ENCODE results near the gene ZNF266. TPM values are rescaled to one million over a fixed set of nuclear protein-coding genes. Genes with fewer than 3 reads are reported as not detected.
A peak's percentile ranks its signal among the peaks of the same experiment; 100 is the strongest.

ZNF266 gene
- total RNA-seq: 6.5 and 9.7 TPM in 2 replicates

DNA sequence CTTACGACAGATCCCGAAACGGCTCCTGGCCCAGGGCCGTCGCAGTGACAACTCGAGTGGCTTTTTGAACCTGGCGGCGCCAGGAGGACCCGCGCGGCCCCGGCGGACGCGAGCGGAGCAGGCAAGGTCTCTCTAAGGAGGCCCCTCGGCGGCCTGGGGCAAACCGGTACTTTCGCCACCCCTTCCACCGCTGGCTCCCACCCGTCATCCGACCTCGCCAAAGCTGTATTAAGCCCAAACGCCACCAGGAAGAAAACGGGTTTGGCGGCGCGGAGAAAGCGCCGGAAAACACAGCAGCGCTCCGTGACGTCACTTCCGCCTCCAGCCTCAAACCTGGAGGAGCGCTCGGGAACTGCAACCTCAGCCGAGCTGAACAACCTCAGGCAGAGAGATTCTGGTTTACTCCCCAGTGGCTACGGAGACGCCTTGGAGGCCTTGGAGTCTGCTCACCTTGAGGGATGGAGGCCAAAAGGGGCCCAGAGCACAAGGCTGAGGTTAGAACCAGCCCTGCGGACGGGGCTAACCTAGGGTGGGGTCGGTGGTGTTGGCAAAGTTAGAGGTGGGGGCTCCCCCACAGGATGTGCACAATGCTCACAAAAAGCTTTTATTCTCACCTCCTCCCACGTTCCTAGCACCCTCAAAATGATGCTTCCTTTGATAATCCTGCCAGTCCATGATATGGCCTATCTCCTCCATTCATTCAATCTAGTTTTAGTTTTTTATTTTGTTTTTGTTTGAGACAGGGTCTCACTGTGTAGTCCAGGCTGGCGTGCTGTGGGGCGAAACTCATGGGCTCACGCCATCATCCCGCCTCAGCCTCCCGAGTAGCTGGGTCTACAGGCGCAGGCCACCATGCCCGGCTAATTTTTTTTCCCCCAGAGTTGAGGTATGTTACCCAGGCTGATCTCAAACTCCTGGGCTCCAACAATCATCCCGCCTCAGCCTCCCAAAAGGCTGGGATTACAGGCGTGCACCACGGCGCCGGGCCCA is at the start of gene ZNF266:
Gene ZNF266 (minus strand): TSS at position 295 of the 990 bp plus-strand sequence. CDS start 15,484 bp downstream, outside the sequence.
- peak; percentile 86 to 94 for DNase-seq (ENCODE audit: low read depth in 2 of 2)

DNA sequence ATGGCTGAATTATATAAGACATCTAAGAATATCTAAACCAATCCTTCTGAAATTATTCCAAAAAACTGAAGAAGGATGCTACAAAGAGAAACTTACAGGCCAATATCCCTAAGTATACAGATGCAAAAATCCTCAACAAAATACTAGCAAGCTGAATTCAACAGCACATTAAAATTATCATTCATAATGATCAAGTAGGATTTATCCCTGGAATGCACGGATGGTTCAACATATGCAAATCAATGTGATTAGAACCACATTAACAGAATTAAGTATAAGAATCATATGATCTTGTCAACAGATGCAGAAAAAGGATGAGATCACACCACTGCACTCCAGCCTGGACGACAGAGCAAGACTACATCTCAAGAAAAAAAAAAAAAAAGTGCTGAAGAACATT is 49.8 kb upstream of the ZNF266 start:
- no peak for DNase-seq (ENCODE audit: low read depth in 2 of 2)

DNA sequence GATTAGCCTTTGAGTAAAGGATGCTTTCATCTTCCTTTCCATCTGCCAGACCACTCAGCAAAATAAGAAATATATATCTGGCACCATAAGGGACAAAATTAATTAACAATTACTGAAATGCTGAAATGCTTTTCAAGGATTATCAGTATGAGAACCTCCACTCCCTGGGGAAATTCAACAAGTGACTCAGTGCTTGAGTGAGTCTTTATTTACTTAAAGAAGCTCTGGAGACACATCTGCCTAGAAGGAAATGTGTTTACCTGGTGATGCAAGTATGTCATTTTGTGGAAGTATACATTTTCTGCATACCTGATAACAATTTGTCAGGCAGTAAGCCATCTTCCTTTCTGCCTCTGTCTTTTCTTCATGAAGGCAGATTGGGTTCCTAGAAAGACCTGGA is 39.6 kb upstream of the ZNF266 start:
- no peak for DNase-seq (ENCODE audit: low read depth in 2 of 2)

DNA sequence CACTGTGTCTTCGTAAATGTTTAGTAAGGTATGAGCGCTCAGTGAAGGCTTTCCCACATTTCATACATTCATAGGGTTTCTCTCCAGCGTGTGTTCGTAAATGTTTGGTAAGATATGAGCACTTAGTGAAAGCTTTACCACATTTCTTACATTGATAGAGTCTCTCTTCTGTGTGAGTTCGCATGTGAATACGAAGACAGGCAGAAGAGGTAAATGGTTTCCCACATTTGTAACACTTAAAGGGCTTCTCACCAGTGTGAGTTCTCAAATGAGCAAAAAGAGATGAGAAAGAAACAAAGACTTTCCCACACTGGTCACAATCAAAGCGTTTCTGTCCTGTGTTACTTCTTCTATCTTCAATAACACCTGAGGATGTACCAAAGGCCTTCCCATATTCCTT is 31.8 kb upstream of the ZNF266 start:
- no peak for DNase-seq (ENCODE audit: low read depth in 2 of 2)

DNA sequence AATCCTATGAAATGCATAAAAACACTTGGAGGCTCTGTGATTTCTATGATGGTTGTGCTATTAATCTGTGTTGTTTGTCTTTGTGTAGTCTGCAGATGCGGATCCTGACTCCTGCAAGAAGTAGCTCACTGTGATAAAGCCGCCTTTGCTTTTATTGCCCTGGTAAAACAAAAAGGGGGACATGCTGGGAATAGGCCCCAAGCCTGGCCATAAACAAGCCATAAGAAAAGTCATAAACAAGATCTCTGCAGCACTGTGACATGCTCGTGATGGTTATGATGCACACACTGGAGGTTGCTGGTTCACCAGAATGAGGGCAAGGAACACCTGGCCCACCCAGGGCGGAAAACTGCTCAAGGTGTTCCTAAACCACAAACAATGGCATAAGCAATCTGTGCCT is 26.6 kb upstream of the ZNF266 start:
- no peak for DNase-seq (ENCODE audit: low read depth in 2 of 2)

DNA sequence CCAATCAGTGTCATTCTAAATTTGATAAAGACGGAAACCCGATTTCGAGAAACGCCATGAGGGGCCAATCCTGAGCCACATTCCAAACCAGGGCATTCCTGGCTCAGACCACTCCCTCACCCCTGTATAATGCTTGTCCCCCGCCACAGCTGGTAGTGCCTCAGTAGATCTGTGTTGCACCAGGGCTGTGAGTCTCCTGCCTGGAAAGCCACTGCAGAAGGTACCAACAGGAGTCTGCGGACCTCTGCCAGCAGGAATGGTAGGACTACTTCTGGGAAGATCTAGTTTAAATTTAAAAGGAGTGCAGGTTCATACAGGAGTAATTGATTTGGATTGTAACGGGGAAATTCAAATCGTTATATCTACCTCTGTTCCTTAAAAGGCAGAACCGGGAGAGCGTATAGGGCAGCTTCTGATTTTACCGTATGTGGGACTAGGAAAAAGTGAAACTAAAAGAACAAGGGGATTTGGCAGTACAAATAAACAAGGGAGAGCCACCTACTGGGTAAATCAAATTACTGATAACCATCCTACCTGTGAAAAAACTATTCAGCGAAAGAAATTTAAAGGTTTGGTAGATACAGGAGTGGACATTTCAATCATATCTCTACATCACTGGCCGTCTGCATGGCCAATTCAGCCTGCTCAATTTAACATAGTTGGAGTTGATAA is 20.8 kb upstream of the ZNF266 start:
- no peak for DNase-seq (ENCODE audit: low read depth in 2 of 2)

DNA sequence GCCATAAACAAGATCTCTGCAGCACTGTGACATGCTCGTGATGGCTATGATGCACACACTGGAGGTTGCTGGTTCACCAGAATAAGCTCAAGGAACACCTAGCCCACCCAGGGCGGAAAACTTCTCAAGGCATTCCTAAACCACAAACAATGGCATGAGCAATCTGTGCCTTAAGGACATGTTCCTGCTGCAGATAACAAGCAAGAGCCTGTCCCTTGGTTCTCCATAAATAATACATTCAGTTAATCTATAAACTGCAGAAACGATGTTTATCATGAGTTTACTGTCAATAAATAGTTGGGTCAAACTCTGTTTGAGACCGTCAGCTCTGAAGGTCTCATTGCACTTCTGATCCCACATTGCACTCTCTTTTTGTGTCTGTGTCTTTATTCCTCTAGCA is 18.6 kb upstream of the ZNF266 start:
- no peak for DNase-seq (ENCODE audit: low read depth in 2 of 2)

DNA sequence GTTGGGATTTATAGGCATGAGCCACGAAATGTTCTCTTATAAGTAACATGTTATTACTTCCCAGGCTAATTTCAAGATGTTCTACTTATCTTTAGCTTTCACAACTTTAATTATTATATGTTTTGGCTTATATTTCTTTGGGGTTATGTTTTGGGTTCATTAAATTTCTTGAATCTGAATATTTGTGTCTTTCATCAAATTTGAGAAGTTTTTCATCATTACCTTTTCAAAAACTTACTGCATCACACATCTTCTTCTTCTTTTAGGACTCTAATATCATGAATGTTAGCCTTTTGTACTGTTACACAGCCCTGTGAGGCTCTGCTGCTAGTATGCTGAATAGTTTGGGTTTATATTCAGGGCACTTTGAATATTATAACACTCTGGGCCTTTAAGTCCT is 9.7 kb upstream of the ZNF266 start:
- DNase-seq (ENCODE audit: low read depth in 2 of 2): no peak

DNA sequence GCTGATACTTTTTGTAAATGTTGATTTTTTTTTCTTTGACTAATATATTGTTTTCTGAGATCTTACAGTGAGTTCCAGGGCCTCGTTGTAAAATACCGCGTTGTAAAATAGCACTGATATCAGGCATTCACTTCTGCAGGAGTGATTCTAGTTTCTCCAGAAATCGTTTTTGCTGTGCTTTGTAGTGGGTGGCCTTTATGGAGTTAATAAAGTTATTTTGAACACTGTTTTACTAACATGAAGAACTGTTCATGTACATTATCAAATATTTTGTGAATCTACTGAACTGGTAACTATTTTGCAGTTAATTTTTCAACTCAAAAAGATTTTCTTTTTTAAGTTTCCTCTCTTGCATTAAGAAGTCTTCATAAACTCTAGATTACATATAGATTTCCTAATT is 985 bp upstream of the ZNF266 start:
- DNase-seq (ENCODE audit: low read depth in 2 of 2): no peak

DNA sequence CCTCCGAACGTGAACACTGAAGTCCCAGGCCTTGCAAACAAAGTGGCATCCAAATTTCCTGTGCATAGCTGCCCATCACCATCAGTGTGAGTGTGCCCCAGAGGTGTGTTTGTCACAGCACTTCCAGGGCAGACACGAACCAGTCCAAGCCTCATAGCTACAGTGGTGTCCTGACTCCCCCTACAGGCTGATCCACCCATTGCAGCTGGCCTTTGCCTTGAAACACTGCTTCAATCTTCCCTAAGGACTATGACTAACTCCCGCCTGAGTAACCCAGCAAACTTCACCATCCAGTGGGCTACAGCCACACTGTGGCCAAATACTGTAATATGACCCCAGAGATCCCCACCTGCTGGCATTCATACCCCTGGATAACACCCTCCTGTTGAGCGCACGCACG is 3.9 kb downstream of the ZNF266 start:
- DNase-seq (ENCODE audit: low read depth in 2 of 2): peak in 1 of 2 donors; percentile 47

DNA sequence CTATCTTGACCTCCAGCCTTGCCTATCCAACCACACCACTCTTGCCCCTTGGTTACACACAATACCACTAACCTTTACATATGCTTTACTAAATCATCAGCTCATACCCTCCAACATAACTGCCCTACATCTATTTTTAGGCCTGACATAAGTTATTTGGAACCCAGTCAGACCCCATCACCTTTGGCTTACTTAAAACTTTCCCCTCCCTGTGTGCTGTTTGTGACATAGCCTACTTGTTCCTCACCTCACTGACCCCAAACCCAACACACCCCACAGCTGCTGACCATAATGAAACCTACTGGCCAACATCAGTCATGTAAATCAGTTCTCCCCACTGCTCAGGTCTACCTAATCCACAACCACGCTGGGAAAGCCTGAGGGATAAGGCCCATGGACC is 4.9 kb downstream of the ZNF266 start:
- DNase-seq (ENCODE audit: low read depth in 2 of 2): no peak

DNA sequence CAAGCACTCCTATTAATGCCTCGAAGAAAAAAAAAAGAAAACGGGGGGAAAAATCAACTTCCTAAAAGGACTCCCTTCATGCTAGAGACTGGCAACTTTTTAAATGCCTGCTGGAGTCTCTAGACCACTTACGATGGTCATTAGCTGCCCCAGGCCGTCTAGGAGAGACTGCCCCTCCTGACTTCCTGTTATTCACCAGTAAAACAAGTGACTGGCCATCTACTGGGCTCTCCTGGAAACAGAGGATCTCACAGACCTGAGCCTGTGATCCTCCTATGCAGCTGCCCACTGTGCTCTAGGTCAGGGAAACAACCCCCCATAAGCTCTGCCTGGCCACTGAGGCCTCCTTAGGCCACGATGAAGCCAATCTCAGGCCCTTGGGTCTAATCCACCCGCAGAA is 7.4 kb downstream of the ZNF266 start:
- no peak for DNase-seq (ENCODE audit: low read depth in 2 of 2)

DNA sequence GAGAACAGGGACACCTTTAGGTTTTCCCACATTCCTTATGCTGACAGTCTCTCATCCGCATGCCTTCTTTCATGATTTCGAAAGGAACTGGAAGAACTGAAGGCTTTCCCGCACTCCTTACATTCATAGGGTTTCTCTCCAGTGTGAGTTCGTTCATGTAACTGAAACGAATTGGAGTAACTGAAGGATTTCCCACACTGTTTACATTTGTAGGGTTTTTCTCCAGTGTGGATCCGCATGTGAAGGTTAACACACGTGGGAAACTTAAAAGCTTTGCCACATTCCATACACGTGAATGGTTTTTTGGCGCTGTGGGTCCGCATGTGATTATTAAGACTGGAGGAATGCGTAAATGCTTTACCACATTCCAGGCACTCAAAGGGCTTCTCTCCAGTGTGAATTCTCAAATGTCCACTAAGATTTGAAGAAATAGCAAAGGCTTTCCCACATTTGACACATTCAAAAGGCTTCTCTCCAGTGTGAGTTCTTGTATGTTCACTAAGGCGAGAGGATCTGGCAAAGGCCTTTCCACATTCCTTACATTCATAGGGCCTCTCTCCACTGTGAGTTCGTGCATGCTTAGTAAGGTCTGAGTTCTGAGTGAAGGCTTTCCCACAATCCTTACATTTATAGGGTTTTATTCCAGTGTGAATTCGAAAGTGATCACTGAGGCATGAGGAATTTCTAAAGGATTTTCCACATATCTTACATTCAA is 22.0 kb downstream of the ZNF266 start:
- DNase-seq (ENCODE audit: low read depth in 2 of 2): no peak

DNA sequence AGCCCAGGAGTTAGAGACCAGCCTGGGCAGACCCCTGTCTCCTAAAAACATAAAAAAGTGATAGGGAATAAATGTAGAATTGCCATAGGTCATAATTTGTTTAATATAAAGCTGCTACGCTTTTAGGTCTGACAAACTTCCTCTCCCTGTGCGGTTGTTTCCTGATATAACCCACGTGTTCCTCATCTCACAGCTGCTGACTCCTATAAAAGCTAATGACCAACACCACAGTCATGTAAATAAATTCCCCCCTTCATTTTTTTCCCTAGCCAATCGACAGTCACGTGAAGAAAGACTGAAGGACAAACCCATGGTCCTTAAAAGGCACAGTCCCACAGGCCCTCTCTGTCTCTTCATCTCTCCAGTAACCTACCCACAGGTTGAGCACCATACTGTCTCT is 27.5 kb downstream of the ZNF266 start:
- no peak for DNase-seq (ENCODE audit: low read depth in 2 of 2)

DNA sequence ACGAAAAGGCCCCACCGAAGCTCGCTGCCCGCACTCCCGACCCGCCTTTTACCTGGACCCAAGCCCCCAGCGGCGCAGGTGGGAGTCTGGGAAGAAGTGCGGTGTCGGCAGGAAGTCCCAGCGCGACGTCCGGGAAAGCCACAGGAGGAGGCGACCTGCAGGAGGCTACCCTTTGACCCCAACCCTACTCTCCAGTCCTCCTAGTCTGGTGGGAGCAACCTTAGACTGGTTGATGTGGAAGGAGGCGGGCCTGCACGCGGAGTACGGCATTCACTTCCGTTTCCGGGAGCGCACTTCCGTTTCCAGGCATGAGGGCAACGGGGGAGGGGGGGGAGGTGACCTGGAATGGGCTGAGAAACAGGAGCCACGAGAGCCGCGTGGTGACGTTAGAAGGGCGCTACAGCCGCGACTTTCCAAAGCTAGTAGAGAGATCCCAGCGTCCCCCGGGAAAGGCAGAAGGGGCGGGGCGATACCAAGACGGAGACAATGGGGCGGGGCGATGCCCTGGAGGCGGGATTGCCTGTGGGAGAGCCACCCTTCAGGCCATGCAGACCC is 28.5 kb downstream of the ZNF266 start:
- DNase-seq (ENCODE audit: low read depth in 2 of 2): peak in 1 of 2 donors; percentile 8

DNA sequence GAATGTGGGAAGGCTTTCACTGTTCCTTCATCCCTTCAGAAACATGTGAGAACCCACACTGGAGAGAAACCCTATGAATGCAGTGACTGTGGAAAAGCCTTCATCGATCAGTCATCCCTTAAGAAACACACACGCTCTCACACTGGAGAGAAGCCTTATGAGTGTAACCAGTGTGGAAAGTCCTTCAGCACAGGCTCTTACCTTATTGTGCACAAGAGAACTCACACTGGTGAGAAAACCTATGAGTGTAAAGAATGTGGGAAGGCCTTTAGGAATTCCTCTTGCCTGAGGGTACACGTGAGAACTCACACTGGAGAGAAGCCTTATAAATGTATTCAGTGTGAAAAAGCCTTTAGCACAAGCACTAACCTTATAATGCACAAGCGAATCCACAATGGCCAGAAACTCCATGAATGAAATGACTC is 54.0 kb downstream of the ZNF266 start:
- DNase-seq (ENCODE audit: low read depth in 2 of 2): no peak

DNA sequence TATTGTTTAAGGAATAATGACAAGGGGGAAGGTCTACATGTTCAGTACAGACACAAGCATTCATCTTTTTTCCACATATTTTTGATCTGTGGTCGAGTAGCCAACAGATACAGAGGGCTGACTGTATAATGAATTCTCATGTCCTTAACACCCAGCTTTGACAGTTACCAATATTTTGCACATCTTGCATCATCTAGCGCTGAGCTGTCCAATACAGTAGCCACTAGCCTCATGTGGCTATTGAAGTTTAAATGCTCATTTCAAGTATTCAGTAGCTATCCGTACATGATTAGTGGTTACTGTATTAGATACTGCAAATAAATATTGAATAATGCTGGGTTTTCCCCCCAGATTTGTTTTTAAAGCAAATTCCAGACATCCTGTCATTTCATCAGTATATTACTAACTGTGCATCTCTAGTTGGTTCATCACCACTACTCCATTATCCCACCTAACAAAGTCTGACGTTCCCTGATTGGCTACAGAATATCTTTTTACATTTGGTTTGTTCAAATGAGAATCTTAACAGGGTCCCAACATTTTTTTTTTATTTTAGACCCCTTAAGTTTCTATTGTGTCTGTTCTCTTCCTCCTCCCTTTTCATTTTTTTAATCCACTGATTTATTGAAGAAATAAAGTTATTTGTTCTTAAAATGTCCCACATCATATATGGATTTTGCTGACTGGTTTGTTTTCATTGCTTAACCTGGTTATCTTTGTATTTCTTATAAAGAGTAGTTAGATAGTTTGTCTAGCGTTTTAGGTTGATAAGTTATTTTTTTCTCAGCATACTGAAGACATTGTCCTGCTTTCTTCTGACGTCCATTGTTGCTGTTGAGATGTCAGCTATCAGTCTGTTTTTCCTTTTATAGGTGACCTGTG is 64.4 kb downstream of the ZNF266 start:
- no peak for DNase-seq (ENCODE audit: low read depth in 2 of 2)

DNA sequence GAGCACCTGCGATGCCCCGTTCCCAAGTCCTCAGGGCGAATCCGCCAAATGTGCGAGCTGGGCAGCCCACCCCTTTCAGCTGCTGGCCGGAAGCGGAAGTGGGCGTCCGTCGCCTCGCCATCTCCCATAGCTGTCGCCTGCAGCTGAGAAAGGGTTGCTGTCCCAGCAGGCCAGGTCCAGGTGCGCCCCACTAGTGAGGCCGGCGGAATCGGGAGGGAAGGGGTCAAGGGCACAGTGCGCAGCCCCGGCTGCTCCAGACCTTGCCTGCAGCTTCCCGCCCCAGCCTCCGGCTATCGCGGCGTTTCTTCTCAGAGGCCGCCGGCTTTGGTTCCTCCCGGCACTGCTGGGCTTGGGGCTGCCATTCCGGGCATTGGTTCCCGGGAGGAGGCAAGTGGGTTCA is 72.5 kb downstream of the ZNF266 start, which contains the start of gene ZNF177:
Gene ZNF177 (plus strand): TSS at position 109 of the 400 bp plus-strand sequence. CDS start 15,299 bp downstream, outside the sequence.
- no peak for DNase-seq (ENCODE audit: low read depth in 2 of 2)

All from dermis microvascular lymphatic vessel endothelial cell (primary cell).